Left lung (tissue), 10 donors: ENCODE data around the gene FBXO24. TPM values are rescaled to one million over a fixed set of nuclear protein-coding genes. Genes with fewer than 3 reads are reported as not detected.

Experiments used
- ATAC-seq: fragments of 200-7000 bp; cut with Tn5 transposase; one replicate; pipeline ENCODE4 v1.9.1; 2020; ENCODE audit warnings: moderate library complexity
- DNase-seq, 4 donors: peaks; one replicate each; pipeline ENCODE4 v3.0.0-alpha.2; 2013 to 2020
- H3K27ac ChIP-seq, 2 donors: fragments of 200-600 bp; sonication (generic) in 1 of 2; one replicate each; pipeline versions ENCODE4 v1.5.0 to v1.8.0; 2020 to 2021
- H3K27me3 ChIP-seq, 2 donors: fragments of 200-600 bp; sonication (generic) in 1 of 2; one replicate each; pipeline versions ENCODE4 v1.5.0 to v1.8.0; 2020 to 2021
- H3K36me3 ChIP-seq, 2 donors: fragments of 200-600 bp; sonication (generic) in 1 of 2; one replicate each; pipeline versions ENCODE4 v1.5.0 to v1.8.0; 2020 to 2021
- H3K4me1 ChIP-seq, 2 donors: fragments of 200-600 bp; one replicate each; pipeline ENCODE4 v1.8.0; 2021
- H3K4me3 ChIP-seq, 2 donors: fragments of 200-600 bp; sonication (generic) in 1 of 2; one replicate each; pipeline versions ENCODE4 v1.5.0 to v1.8.0; 2020 to 2021; ENCODE audit warnings: mild to moderate bottlenecking in 1 of 2
- H3K9me3 ChIP-seq, 2 donors: fragments of 200-600 bp; sonication (generic) in 1 of 2; one replicate each; pipeline versions ENCODE4 v1.5.0 to v1.8.0; 2020 to 2021
- intact Hi-C, 2 donors: fragments of 100-400 bp; cut with DNase I; formaldehyde crosslinking; loops; one replicate each; pipeline versions ENCODE4 v1.11.2 to v1.14.2; 2022
- polyA plus RNA-seq, 6 donors: library from polyadenylated mRNA; unstranded; fragments of 120-200 nt; gene quantifications; one replicate each; pipeline ENCODE4 v1.2.1, GENCODE V29; 2013; ENCODE audit not compliant: insufficient read length in 6 of 6
- total RNA-seq, 2 donors: library from RNA; stranded (reverse); fragmentation: NEBNext Ultra II Directional; extraction: Animal tissue kit (Norgen Biotek cat#: 25700); gene quantifications; one replicate each; pipeline ENCODE4 v1.2.1, GENCODE V29; 2021
- TF ChIP-seq, protein P1 (sequence below), 2 donors: fragments of 200-600 bp; sonication (generic) in 1 of 2; IDR thresholded peaks; one replicate each; pipeline versions ENCODE4 v1.5.0 to v1.8.0; 2021; ENCODE audit warnings: antibody characterized with exemption in 2 of 2
- donor health status: DM: no; HTN: yes; CAD: no.
- donor health status: DM: no; HTN: no; CAD: no.

FBXO24 gene
- total and polyA plus RNA-seq, 8 donors, result 0.37 to 5.5 (median 4.7) TPM

DNA sequence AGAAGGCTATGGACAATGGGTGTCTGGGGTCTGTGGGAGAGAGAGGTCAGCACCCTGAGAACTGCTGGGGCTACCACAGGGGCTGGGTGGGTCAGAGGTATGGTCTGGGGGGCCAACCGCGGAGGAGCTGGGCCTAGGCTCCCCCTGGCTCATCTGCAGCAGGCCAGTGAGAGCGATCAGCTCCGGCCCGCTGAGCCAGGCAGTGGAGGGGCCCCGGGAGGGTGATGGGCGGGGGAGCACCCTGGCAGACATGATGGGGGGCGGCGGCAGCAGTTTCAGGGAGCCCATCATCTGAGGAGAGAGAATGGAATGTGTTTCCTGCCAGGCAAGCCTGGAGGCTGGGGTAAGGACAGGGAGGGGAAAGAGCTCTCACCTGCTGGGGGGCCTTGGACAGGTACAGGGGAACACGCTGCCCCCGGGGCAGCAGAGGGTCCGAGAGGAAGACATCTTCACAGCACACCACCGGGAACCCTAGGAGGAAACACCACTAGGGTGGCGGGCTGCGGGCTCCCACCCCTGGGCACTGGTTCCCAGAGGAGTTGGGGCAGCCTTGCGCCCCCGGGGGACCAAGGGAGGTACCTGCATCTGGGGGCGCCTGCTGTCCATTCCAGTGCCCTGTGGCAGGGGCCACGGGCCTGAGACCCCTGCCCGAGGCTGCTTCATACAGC, 13.7 kb upstream of the FBXO24 start:
- no peak for ATAC-seq
- Histone ChIP-seq H3K4me1 (peaks cover 12 to 32% of the 10 kb centered on the region in 2 donors), H3K4me3 (no peak overlapping the region), H3K36me3 (peaks cover 0 to 57% of the 10 kb centered on the region in 2 donors), H3K9me3 (no peaks in the 10 kb centered on the region), H3K27me3 (peaks cover 0 to 15% of the 10 kb centered on the region in 2 donors), H3K27ac (no peak overlapping the region)
- no peak for DNase-seq
- TF ChIP-seq, protein P1, sequence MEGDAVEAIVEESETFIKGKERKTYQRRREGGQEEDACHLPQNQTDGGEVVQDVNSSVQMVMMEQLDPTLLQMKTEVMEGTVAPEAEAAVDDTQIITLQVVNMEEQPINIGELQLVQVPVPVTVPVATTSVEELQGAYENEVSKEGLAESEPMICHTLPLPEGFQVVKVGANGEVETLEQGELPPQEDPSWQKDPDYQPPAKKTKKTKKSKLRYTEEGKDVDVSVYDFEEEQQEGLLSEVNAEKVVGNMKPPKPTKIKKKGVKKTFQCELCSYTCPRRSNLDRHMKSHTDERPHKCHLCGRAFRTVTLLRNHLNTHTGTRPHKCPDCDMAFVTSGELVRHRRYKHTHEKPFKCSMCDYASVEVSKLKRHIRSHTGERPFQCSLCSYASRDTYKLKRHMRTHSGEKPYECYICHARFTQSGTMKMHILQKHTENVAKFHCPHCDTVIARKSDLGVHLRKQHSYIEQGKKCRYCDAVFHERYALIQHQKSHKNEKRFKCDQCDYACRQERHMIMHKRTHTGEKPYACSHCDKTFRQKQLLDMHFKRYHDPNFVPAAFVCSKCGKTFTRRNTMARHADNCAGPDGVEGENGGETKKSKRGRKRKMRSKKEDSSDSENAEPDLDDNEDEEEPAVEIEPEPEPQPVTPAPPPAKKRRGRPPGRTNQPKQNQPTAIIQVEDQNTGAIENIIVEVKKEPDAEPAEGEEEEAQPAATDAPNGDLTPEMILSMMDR (IDR thresholded peaks at IDR 0.05), result no peak
- intact Hi-C loops, result no loop called here

DNA sequence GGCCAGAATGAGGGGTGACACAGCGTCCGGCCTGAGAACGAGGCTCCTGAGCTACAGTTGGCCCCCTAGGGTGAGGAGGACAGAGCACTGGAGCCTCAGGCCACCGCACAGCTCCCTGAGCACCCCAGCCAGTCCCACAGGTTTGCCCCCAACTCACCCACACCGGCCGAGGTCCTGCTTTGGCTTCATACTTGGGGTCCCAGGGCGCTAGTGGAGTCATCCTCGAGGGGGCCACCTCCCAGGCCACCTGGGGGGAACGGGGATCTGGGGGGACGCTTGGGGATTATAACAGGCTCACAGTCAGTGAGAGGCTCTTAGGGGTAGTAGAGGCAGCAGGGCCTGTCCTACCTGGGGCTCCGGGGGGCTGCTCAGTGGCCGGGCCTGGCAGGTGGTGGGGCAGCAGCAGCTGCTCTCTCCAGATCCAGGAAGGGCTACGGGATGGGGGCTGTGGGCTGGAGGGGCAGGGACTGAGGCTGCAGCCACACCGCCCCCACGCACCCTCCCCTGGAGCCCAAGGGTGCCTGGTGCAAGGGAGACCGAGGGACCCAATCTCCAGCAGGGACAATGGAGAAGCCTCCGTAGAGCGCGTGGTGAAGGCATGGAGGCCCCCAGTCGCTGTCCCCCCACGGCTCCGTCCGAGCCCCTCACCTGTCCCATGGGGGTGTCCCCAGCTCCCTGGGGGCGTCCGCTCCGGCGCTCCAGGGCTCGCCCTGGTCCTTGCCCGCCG, 13.0 kb upstream of the FBXO24 start:
- Histone ChIP-seq H3K4me1 (peaks cover 12 to 32% of the 10 kb centered on the region in 2 donors), H3K27ac (no peak overlapping the region), H3K27me3 (peaks cover 0 to 15% of the 10 kb centered on the region in 2 donors), H3K36me3 (peaks cover 0 to 64% of the 10 kb centered on the region in 2 donors), H3K9me3 (no peaks in the 10 kb centered on the region), H3K4me3 (no peak overlapping the region)
- TF ChIP-seq, protein P1 (IDR thresholded peaks at IDR 0.05), result no peak
- DNase-seq (no peak), ATAC-seq (no peak)
- intact Hi-C loops, result no loop called here

DNA sequence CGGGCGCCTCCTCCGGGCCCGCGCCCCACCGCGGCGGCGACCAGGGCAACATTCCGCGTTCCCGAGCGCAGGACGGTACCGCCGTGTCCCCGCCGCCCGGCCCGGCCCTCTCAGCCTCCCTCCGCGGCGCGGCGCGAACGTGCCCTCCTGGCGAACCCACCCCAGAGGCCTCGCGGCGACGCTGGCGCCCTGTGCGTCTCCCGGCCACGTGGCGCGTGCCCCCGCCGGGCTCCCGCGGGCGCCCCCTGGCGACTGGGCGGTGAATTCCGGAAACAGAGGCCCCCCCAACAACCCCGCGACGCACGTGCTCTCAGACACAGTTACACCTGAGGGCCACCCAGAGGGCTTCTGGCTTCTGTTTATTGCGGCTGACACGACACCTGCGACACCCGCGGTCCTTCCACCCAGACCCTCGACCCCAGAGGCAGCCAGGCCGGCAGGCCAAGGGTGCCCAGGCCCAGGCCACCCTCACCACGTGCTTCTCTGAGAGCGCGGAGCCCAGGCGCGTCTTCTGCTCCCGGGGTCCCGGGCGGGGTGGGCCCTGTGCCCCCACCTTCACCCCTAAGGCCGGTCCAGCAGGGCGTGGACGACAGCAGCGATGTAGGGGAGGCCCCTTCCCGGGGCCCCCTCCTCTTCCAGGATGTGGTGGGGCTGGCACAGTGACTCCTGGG, 12.3 kb upstream of the FBXO24 start, which contains the start of gene SAP25:
TSS of gene SAP25 (minus strand) at position 210 of the 671 bp plus-strand sequence. CDS start at position 52, 158 bp downstream.
- H3K36me3 ChIP-seq, result peaks cover 0 to 71% of the 10 kb centered on the region in 2 donors

DNA sequence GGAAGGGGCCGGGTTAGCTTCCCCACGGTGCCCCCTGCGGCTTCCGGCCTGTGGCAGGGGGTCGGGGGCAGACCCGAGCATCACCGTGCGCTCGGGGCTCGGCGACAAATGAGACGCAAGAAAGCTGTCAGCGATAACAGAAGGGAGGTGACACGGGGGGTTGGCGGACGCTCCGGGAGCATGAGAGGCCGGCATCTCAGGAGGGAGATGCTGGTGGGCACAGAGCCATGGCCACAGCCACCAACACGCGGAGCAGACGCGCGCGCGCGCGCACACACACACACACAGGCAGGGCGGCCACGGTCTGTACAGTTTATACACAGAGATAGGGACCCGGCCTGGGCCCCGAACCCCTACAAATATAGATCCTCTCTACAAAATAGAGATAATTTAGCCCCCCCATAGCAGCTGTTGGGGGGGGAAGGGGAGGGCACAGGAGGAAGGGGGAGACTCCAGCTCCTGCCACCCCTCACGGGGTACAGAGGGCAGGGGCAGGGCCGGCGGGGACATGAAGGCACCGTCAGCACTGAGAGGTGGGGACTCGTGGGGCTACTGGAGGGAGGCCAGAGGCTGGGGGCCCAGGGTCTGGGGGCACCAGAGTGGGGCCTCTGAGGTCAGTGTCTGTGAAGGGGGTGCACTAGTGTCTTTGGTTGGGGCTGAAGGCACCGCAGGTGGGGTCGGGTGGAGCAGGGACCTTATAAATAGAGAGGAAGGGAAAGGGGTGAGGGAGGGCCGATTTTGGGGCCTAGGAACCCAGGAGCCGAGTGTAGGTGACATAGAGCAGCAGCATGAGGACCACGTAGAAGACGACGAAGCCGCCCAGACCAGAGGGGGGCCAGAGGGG, 11.5 kb upstream of the FBXO24 start:
- H3K9me3 ChIP-seq, result no peaks in the 10 kb centered on the region
- H3K36me3 ChIP-seq, result peaks cover 0 to 79% of the 10 kb centered on the region in 2 donors
- peaks cover 12 to 27% of the 10 kb centered on the region in 2 donors for H3K4me1 ChIP-seq
- no peak overlapping the region for H3K4me3 ChIP-seq
- ATAC-seq (no peak), DNase-seq (no peak)
- TF ChIP-seq, protein P1 (IDR thresholded peaks at IDR 0.05), result no peak
- intact Hi-C loops, result no loop called here
- H3K27me3 ChIP-seq, result peaks cover 0 to 13% of the 10 kb centered on the region in 2 donors
- no peak overlapping the region for H3K27ac ChIP-seq

More for the DNA sequence above, 12.3 kb upstream of the FBXO24 start, which contains the start of gene SAP25:
- Histone ChIP-seq H3K4me3 (no peak within 1 kb of the TSS), H3K27ac (no peak within 1 kb of the TSS), H3K4me1 (peaks cover 12 to 32% of the 10 kb centered on the region in 2 donors), H3K9me3 (no peaks in the 10 kb centered on the region), H3K27me3 (peaks cover 0 to 15% of the 10 kb centered on the region in 2 donors)
- peak in 1 of 4 donors; percentile 77 for DNase-seq
- no peak for ATAC-seq
- TF ChIP-seq, protein P1 (IDR thresholded peaks at IDR 0.05), result no peak
- intact Hi-C loops, result no loop called here
